ENCODE measurements around the gene ARHGEF11.

Gene ARHGEF11

DNA sequence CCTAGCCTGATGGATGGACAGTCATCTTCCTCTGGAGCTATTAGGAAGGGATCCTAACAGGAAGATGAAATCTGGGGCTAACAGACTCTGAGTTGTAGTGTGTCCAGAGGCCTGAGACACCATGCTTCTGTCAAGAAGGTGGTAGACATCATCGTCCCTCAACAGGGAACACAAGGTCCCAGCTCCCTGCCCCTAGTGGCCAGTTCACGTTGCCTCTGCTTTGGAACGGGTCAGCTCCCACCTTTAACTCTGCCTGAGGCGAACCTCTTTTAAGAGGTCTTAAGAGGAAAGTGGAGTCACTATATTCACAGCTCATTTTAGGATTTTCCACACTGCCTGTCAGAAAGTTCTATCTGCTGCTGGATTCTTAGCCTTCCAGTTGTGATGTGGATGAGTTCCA, 96.8 kb downstream of the ARHGEF11 start:
- DNase-seq: no peak

DNA sequence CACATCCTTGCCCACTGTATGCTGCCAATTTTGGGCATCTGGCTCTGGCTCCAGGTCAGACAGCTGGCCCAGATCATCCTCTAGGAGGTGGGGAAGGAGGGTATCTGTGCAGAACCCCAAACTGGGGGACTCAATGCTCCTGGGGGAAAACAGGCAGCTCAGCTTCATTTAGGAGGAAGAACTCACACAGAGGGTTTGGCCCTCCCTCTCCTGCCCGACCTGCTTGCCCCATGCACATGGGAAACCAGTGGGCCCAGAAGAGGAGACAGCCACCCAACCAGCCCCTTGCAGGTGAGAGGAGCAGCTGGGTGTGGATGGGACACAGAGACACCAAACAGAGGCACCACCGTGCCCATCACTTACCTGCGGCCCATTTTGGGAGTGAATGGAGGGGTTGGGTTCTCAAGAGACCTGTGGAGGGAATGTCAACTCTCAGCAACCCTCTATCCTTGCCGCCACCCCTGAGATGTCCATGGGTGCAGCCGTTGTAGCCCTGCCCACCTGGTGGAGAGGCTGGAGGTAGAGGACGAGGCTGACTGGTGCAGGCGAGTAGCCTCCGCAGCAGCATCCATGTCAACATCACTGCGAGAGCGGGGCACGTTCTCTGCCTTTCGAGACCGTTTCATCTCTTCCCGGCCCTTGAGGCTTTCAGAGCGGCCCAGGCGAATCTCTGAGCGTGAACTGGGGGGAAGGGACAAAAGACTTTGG, 97.6 kb downstream of the ARHGEF11 start:
- DNase-seq: no peak

DNA sequence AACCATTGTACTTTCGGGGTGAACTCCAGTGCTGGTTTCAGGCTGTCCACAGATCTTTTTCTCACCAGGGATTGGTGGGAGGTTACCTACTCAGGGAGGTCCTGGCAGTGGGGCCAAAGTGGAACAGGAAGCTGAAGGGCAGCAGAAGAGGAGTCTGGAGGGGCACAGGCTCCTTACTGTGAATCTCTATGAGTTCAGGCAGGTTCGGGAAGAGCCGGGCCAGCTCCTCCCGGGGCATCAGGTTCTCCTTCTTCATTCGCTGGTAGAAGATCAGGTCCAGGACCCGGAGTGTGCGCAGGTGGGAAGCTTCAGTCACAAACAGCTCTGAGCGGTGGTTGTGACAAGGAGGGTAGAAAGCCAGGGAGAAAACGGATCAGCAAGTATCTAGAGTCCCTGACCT, 98.4 kb downstream of the ARHGEF11 start:
- DNase-seq: no peak

DNA sequence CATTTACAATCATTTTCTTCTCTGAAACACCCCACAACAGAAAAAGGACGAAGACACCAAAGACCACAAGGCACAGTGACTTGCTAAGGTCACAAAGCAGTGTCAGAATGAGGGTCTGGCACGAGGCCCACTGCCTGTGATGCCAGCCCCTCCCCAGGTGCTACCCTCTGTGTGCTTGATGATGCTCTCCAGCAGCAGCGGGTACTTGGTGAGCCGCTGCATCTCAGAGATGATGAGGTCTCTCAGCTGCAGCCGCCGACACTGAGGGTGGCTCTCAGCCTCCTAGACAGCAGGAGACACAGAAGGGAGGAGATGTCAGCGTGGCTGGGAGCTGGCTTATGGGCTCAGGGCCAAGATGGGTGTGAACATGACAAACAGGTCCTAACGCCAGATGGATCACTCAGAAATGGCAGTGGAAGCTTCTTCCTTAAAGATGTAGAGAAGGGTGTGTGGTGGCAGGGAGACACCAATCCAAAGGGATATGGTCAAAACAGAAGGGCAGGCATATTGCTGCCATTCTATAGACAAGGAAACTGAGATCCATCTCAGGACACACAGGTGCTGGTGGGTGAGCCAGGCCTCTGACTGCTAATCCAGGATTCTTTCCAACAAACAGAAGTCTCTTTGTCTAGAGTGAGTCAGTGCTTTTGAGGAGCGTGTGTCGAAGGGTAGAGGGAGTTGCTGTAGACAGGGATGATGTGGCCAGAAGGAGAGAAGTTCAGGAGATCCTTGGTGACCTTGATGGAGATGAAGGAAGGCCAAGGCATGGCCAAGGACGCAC, 99.5 kb downstream of the ARHGEF11 start:
- no peak for DNase-seq

DNA sequence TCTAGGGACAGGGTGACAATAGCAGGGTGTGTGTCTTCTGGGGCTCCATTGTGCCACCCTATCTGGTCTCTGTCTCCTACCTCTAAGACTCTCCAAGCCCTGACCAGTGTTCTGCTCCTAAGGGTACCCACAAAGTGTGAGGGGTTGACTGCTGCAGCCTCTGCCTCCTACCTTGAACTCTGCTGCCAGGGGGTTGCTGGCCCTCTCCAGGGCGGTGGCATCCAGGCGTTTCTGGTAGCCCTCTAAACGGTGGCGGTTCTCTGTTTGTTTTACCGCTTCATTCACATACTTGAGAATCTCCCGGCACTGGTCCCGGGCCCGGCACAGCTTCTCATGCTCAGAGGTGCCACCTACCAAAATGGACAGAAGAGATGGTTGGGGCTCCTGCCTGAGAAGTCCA, 100.7 kb downstream of the ARHGEF11 start:
- no peak for DNase-seq

DNA sequence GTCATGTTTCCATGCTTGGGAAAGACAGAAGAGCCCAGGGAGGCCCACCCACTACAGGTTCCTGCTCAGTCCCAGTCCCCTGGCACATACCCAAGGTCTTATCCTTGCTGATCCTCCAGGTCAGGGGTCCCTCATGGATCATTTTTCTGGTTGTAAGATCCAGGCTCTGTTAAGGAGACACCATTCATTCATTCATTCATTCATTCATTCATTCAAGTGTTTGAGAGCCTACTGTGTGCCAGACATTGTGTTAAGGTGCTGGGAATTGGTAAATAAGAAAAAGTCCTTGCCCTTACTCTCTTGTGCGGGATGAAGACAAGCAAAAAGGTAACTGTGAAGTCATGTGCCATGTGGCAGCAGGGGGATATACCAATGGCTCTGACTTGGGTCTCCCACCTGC, 101.3 kb downstream of the ARHGEF11 start:
- DNase-seq: no peak

DNA sequence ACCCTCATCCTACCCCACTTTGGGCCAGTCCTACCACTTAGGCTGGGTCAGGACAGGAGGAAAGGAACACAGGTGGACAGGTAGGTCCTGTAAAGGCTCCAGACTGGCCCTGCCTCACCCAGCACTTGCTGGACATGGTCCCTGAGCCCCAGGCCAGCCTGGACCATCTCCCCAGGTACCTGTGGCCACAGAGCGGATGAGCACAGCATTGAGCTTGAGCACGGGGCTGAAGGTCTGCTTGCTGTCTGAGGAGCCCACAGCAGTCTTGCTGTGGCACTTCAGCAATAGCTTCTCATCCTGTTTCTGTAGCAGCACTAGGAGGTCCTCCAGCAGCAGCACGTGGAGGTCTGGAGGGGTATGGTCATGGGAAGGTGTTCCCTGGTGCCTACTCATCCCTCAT, 101.8 kb downstream of the ARHGEF11 start:
- no peak for DNase-seq

DNA sequence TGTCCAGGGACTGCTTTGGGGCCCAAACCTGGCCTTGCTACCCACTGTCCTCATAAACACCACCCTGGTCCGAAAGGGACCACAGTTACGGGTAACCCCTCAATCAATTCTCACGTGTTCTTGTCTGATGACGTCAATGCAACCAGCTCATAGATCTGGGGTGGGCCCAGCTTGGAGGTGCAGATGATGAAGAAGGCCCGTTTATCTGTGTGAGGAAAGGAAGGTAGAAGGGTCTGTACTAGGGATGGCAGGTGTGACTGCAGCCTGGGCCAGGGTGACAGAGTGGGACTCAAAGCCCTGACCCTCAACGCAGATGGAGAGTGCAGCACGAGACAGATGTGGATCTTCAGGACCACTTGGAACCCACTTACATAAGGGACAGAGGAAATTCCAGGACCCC, 103.0 kb downstream of the ARHGEF11 start:
- no peak for DNase-seq

DNA sequence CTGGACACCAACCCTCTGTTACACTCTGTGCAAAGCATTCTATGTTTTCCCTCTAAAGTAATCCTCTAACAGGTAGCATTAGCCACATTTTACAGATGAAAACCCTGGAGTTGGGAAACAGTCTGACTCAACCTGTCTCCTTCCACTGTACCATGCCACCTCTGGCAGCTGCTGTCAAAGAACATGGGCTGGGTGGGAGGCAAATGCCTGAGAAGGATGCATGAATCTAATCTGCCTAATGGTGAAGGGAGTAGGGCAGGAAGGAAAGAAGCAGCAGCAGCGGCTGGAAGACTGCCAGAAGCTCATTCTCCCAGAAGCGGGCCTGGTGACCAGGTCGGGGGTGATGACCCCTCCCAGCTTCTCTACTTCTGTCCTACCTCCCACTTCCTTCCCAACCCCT, 103.4 kb downstream of the ARHGEF11 start:
- DNase-seq: no peak

DNA sequence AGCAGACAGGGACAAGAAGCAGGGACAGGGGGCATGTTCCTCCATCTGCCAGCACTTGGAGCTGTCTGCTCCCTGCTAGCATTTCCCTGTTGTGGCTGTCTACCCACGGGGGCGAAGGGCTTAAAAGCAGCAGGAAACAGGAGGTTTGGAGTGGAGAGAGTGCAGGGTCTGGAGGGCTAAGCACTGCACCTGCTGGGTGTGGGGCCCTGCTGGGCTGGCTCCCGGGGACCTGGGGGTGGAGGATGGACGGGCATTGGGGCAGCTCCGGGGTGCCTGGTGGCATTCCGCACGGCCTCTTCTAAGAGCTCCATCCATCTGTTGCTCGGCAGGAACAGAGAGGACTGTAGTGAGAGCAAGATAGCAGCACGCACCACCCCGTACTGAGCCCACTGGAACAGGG, 103.9 kb downstream of the ARHGEF11 start:
- DNase-seq: no peak

DNA sequence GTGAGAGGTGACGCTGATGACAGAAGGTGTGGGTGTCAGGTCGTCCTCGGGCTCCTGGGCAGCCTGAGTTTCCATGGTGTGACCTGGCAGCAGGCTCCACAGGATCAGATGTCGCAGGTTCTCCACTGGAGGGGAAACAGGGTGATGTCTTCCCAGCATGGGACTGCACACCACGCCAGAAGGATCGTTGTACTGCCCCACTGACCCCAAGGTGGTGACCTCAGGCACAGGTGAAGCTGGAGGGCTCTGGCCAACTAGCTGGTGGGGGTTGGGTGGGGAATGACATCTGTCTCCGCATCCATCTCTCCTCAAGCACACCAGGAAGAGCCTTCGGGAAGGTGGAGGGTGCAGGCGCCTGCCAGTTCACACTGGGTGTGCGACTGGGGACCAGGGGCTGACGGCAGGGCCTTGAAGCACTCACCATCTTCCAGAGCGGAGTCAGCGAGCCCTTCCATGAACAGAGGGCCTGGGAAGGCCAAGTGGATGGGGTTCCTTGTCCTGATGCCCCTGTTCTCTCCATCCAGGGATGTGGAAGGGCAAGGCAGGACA, 105.7 kb downstream of the ARHGEF11 start:
- no peak for DNase-seq

DNA sequence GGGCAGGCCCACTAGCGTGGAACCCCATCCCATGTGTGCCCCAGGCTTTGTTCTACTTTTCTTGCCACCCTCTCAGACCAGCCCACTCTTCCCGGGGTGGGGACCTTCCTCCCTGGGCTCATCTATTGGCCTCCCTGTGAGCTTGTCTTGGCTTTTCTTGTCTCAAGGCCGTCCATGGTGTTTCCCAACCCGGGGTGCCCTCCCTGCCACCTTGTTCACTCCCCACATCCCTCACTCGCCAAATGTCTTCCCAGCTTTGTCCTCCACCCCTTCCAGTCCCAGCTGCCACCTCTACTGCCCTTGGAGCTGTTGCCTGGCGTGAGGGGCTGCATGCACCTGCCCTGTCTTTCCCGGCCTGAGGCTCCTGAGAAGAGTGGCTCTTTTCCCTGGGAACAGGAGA, 106.7 kb downstream of the ARHGEF11 start:
- no peak for DNase-seq

DNA sequence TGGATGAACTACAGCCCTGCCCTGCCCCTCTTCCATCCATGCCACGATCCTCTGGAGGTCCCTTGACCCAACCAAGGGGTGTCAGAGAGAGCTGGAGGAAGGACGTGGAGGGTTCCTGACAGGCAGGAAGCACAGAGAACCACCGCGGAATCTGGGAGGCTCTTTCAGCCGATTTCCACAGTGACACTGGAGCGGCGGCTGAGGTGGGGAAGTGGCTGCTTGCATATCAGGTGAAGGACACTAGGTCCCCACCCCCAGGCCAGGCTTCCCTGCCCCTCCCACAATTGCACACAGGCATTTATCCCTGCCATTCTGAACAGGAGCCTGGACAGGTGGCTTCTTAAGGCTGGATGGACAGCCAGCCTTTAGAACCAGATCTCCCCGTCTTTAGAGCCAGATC, 107.7 kb downstream of the ARHGEF11 start:
- no peak for DNase-seq

DNA sequence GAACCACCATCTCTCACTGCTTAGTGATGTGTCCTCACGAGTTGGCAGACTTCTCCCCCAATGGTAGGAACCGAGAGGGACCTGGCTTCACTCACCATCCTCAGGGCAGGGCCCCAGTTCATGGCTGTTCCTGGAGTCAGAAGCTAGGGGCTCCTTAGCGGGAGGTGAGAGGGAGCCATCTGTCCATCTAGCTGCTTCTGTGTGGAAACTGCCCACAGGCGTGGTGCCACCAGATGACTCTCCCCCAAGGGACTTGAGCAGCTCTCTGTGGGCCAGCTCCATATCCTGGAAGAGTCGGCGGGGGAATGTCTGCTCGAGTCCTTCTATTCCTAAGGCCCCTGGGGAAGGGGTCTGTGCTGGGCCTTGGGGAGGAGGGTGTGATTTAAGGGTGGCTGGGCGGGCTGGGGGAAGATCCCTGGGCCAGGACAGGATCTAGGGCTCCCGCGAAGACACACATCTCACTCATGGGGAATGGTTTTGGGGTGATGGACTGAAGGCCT, 108.8 kb downstream of the ARHGEF11 start:
- DNase-seq: no peak

DNA sequence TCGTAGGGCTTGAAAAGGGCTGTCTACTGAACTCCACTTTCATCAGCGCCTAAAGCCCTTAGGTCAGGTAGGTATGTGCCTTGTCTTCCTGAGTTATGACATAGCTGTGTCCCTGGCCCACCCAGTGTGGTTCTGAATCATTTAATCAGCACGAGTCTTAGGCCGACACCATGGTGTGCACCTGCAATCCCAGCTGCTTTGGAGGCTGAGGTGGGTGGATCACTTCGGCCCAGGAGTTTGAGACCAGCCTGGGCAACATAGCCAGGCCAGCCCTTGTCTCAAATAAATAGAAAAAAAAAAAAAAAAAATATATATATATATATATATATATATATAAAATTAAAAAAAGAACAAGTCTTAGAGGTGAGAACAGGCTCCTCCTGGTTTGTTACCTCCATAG, 109.4 kb downstream of the ARHGEF11 start:
- DNase-seq: no peak

DNA sequence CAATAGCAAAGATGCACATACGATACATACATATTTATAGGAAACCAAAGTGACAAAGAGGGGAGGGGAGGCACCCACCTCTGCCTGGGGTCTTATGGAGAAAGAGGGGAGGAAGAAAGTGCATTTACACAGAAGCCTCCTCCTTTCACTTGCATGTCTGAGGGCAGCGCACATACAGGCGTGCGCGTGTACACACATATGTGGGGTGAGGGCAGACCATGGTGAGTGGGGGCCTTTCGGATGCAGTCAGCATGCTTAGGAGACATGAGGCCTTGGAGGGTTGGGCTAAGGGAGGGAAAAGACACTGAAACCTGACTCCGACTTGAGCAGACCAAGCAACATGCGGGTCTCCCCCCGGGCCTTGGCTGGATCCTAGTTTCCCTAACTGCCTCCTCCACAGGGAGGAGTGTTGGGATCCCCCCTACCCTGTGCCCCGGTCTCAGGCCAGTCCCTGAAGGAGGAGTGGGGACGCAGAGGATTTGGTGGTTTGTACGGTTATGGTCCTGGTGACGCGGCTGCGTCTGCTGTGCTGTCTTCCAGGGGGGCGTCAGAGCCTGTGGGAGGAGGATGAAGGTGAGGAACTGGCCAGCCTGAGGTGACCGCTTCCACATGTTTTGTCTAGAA, 109.9 kb downstream of the ARHGEF11 start:
- no peak for DNase-seq

DNA sequence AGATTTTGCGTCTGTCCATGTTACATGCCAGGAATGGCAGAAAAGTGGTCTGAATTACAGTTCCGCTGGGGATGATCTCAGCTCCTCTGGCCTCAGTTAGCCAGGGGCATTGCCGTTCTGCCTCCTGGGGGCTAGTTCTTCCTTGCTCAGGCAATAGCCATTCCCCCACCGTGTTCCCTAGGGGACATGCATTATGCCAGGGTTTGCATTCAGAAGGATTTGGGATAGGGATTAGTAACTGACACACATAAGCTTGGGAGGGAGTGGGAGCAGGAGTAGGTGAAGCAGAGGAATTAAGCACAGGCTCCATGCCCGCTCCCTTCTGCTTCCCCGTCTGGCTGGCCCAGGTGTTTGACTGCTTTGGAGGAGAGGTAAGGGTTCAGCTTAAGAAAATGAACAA, 112.4 kb downstream of the ARHGEF11 start:
- no peak for DNase-seq

DNA sequence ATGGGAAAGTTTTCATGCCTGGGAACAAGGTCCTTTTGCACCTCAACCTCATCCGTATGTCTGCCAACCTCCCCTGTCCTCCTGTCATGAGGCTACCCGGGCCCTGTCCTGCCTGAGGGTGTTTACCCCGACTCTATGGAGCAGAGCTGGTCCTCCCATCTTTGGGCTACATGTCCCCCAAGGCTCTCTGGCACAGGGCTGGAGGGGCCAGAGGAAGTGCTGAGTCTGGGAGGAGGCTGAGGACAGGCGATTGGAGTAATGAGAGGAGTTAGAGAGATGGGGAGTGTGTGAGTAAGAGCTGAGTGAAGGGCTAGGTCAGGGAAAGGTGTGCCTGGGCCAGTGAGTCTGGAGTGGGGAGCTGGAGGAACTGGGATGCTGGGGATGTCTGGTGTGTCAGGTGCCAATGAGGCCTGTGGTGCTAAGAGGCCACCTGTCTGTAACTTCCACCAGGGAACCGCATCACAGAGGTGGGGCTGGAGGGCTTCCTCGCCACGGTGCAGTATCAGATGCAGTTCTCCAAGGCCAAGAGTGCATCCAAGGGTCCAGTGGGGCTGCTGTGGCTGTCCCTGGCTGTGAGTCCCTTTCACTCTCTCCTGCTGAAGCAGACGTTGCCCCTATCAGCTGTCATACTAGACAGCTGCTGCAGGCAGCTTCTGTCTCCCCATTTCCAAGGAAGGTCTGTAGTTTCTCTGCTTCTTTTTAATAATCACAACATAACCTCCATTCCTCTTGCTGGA, 113.4 kb downstream of the ARHGEF11 start:
- DNase-seq: no peak

DNA sequence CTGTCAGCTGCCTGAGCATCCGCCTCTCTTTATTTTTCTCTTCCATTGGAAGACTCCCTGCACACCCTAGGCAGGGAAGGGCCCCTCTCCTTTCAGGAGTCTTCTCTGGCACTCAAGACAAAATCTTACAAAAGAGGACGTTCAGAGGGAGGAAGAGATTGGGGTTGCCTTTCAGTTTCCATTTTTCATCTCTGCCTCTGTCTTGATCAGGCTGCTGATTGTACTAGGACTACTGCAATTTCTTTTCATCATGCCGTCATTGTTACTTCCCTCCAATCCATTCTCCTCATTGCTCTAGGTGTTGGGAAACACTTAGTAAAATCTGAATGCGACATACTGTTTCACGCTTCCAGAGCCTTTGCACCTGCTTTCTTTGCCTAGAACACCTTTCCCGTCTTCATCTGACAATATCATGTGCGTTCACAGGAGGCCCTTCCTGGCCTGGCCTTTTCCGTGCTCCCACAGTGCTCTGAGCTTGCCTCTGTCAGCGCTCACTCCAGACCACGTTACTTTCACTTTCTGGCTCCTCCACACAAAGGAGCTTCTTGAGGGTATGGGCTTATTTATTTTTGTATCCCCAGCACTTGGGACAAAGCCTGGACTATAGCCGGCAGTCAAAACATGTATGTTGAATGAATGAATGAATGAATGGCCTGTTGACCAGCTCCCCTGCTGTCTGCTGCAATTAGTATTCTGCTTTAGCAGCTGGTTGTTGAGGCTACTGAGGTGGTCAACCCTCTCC, 114.2 kb downstream of the ARHGEF11 start:
- DNase-seq: peak; percentile 20

DNA sequence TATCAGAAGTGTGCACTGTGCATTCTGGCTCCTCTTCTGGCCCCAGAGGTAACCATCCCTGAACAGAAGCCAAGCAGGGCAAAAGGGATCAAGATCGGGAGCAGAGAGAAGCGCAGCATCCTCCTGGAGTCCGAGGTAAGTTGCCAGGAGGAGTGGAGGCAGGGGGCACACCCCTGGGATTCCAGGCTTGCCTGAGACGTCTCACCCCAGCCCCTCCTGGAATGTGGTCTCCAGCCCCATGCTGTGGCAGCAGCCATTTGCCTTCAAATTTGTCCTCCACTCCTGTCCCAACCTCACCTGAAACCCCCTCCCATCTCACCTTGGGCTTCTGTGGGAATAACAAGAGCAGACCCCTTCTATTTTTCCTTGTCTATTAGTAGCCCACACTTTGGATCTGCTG, 115.1 kb downstream of the ARHGEF11 start:
- DNase-seq: no peak

DNA sequence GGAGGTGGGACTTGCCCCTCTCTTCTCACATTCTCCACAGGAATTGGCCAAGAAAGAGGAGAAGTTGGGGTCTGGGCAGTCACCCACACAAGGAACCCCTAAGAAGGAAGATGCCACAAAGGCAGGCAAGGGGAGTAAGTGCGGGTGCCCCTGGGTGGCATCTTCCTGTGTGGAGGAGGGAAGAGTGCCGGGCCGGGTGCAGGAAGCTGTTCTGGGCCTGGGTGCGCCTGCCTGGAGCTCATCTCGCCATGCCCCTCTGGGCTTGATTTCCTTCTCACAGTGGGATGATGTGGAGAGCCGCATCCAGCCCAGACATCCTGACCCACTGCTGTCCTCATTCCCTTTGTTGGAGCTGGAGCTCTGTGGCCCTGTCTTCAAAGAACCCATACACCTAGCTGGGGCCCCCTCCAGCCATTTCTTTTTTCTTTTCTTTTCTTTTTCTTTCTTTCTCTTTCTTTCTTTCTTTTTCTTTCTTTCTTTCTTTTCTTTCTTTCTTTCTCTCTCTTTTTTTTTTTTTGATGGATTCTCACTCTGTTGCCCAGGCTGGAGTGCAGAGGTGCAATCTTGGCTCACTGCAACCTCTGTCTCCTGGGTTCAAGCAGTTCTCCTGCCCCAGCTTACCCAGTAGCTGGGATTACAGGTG, 115.8 kb downstream of the ARHGEF11 start:
- no peak for DNase-seq

Measured in NCI-H774 (cell line).